Small intestine (tissue), 16 donors: ENCODE measurements around the gene ANO4. TPM values are rescaled to one million over a fixed set of nuclear protein-coding genes. Genes with fewer than 3 reads are reported as not detected.

Experiments used
- DNase-seq, 2 donors: peaks; one replicate each; pipeline versions ENCODE4 v3.0.0 to v3.0.0-alpha.2; 2013
- FAIRE-seq: peaks from 2 replicates; lab custom pipeline; 2012; peaks lifted over from hg19 to GRCh38; lab: Jason Lieb, UNC
- H3K27ac ChIP-seq, 3 donors: one replicate each; pipeline ENCODE4 v1.5.1; 2013; ENCODE audit warnings: low read length in 2 of 3, mild to moderate bottlenecking in 2 of 3, control low read depth in 1 of 3, inconsistent platforms in 1 of 3, low read depth in 1 of 3, moderate library complexity in 1 of 3
- H3K27me3 ChIP-seq, 3 donors: one replicate each; pipeline ENCODE4 v1.6.1; 2013; ENCODE audit warnings: low read length in 3 of 3, inconsistent platforms in 1 of 3; ENCODE audit not compliant: control insufficient read depth in 3 of 3, insufficient read depth in 3 of 3
- H3K36me3 ChIP-seq, 3 donors: one replicate each; pipeline ENCODE4 v1.6.1; 2013; ENCODE audit warnings: low read length in 3 of 3, inconsistent platforms in 1 of 3, low read depth in 1 of 3, mild to moderate bottlenecking in 1 of 3, moderate library complexity in 1 of 3; ENCODE audit not compliant: control insufficient read depth in 3 of 3, insufficient read depth in 2 of 3
- H3K4me1 ChIP-seq, 3 donors: one replicate each; pipeline ENCODE4 v1.6.1; 2013; ENCODE audit warnings: low read length in 2 of 3, inconsistent platforms in 1 of 3, low read depth in 1 of 3, mild to moderate bottlenecking in 1 of 3, moderate library complexity in 1 of 3; ENCODE audit not compliant: control insufficient read depth in 3 of 3, insufficient read depth in 2 of 3
- H3K4me3 ChIP-seq, 3 donors: one replicate each; pipeline ENCODE4 v1.5.1; 2013; ENCODE audit warnings: low read length in 3 of 3, control low read depth in 1 of 3, inconsistent platforms in 1 of 3, low read depth in 1 of 3, mild to moderate bottlenecking in 1 of 3, moderate library complexity in 1 of 3
- H3K9me3 ChIP-seq, 2 donors: one replicate each; pipeline ENCODE4 v1.6.1; 2013; ENCODE audit warnings: low read depth in 1 of 2, low read length in 1 of 2; ENCODE audit not compliant: control insufficient read depth in 2 of 2, insufficient read depth in 1 of 2
- WGBS, 3 donors: extraction: QIAGEN DNeasy Blood & Tissue Kit; methylation state at CpG; one replicate each; pipeline ENCODE4 v1.1.7; 2013; 5-methylcytosine and 5-hydroxymethylcytosine counted together
- long read RNA-seq, 10 donors: transcript quantifications; one replicate each; lab custom pipeline, GENCODE V29; 2026
- polyA plus RNA-seq, 4 donors: library from polyadenylated mRNA; stranded (reverse) in 3 of 4; unstranded in 1 of 4; fragments of 200-250 nt in 3 of 4; fragments of 120-200 nt in 1 of 4; gene quantifications; one replicate each; pipeline versions ENCODE4 v1.2.1 to v1.2.3, GENCODE V29; 2013
- donor health status: healthy with polysubstance abuse.
- donor health status: control.
- donor health status: control.
- donor health status: Bipolar disorder and iron deficiency.
- donor health status: healthy.

ANO4 gene
- 1 to 10 TPM in 1 of 4 donors, under 1 TPM in 2, not detected in 1; 0.03 to 2.1 (median 0.54) TPM for polyA plus RNA-seq
- long read RNA-seq, donor 1: 0 reads
- long read RNA-seq, donor 2: 0 reads
- long read RNA-seq, donor 3: 0 reads
- long read RNA-seq, donor 4: 0 reads
- long read RNA-seq, donor 5: 0 reads
- long read RNA-seq, donor 6: 0 reads
- long read RNA-seq, donor 7: 0 reads
- long read RNA-seq, donor 8: 0 reads
- long read RNA-seq, donor 9: 0 reads
- long read RNA-seq, donor 10: 0 reads

DNA sequence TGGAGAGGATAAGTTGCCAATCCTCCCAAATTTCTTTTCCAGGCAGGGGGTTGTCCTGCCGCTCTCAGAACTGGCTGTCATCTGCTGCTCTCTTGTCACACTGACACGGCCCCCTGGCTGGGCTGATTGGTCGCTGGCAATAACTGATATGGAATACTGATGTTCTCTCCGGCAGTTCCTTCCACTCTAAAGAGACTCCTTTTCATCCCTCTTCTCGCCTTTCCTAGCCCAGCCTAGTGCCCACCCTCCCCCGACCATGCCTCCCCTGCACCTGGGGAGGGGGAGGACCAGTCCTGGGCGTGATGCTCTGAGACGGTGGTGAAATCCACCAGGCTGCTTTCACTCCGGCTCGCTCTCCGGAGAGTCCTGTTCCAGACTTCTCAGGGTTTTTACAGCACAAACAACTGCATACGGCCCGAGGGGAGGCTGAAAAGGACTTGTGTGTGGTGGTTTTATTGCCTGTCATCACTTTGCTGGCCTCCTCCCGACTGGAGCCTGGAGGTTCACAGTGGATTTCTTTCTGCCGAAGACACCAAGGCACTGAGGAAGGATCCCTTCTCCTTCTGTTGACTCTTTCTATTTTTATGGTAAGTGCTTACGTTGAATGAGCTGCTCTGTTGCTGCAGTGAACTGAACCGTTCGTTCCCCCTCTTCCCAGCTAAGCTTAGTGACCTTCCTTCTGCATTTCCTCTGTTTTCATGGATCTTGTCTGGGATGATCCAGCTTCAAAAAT lies at the start of gene ANO4:
Gene ANO4 (plus strand): TSS at position 336 of the 733 bp plus-strand sequence. CDS start 107,010 bp downstream, outside the sequence.
- H3K4me3 ChIP-seq: peak within 1 kb of the TSS in 1 of 3 donors; percentile 22
- WGBS, 3 donors: 15 to 26% (median 24%) methylated on average over 18 of the region's 18 CpGs
- no peak for FAIRE-seq

DNA sequence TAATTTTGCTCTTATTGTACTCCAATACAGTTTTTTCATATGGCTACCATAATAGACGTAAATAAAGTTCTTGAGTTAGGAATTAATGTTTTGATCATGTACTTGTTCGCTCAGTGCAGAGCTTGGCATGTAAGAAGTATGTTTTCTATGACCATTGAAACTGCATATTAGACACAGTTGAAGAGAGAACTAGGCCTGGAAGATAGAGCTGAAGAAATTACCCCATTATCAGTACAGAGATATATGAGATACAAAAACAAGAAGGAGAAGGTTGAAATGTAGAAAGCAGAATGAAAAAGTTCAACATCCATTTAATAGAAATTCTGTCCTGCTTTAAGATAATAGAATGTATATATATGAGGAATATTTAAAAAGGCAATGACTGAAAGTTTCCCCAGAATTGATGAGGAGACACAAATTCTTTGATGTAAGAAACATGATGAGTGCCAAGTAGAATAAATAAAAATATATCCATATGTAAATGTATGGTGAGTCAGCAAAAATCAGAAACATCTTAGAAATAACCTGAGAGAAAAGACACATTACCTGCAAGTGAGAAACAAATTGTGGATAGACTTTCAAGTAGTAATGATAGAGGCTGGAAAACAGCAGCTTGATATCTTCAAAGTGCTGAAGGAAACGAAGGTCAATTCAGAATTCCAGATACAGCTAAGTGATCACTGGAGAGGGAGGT lies 49.1 kb upstream of the ANO4 start:
- Histone ChIP-seq H3K27me3 (peaks cover 0 to 3% (median 0%) of the 10 kb centered on the region in 3 donors), H3K4me3 (no peak overlapping the region), H3K36me3 (no peaks in the 10 kb centered on the region), H3K4me1 (no peaks in the 10 kb centered on the region), H3K27ac (no peak overlapping the region), H3K9me3 (peaks cover 0 to 4% of the 10 kb centered on the region in 2 donors)
- DNase-seq (no peak), FAIRE-seq (no peak)
- 67 to 75% (median 69%) methylated on average over 3 of the region's 3 CpGs for WGBS, 3 donors

More for the DNA sequence above, at the start of gene ANO4:
- peak in 1 of 2 donors; percentile 4 for DNase-seq
- Histone ChIP-seq H3K9me3 (no peaks in the 10 kb centered on the region), H3K27me3 (peaks cover 0 to 15% (median 5%) of the 10 kb centered on the region in 3 donors), H3K27ac (no peak within 1 kb of the TSS), H3K4me1 (no peaks in the 10 kb centered on the region), H3K36me3 (no peaks in the 10 kb centered on the region)

DNA sequence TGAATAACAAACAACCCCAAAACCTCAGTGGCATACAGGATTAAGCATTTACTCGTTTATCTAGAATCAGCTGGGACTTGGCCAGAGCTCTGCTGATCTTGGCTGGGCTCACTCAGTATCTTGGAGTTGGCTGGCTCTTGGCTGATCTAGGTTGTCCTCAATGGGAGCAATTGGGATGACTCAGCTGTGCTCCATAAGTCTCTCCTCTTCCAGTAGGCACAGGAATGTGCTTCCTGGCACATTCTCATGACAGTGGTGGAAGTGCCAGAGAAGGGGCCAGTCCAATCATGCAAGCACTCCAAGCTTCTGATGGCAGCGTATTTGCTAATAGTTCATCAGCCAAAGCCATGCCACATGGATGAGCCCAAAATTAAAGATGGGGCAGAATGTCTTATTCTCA lies 41.7 kb upstream of the ANO4 start:
- Histone ChIP-seq H3K9me3 (peaks cover 0 to 5% of the 10 kb centered on the region in 2 donors), H3K27me3 (no peaks in the 10 kb centered on the region), H3K4me3 (no peak overlapping the region), H3K27ac (no peak overlapping the region), H3K36me3 (no peaks in the 10 kb centered on the region), H3K4me1 (no peaks in the 10 kb centered on the region)
- no peak for FAIRE-seq
- 50 to 68% (median 68%) methylated on average over 2 of the region's 2 CpGs for WGBS, 3 donors
- no peak for DNase-seq

DNA sequence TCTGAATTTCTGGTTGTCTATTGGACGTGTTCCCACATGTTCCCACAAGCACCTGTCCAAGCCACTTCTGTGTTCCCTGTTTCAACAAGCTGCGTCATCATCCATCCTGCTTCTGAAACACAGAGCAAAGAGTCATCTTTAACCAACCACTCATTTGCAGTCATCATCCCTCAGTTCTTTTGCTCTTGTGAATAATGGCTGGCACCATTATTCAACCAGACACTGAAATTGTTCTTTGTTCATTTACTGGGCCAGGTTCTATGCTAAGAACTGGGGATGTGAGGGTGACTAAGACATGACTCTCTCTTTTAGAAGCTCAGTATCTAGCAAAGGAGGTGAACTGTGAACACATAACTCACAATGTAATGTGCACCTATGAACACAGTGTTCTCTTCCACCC lies 40.7 kb upstream of the ANO4 start:
- Histone ChIP-seq H3K9me3 (peaks cover 0 to 5% of the 10 kb centered on the region in 2 donors), H3K4me1 (no peaks in the 10 kb centered on the region), H3K4me3 (no peak overlapping the region), H3K36me3 (no peaks in the 10 kb centered on the region), H3K27me3 (no peaks in the 10 kb centered on the region), H3K27ac (no peak overlapping the region)
- no peak for DNase-seq
- 75 to 90% (median 82%) methylated on average over 2 of the region's 2 CpGs for WGBS, 3 donors
- no peak for FAIRE-seq

DNA sequence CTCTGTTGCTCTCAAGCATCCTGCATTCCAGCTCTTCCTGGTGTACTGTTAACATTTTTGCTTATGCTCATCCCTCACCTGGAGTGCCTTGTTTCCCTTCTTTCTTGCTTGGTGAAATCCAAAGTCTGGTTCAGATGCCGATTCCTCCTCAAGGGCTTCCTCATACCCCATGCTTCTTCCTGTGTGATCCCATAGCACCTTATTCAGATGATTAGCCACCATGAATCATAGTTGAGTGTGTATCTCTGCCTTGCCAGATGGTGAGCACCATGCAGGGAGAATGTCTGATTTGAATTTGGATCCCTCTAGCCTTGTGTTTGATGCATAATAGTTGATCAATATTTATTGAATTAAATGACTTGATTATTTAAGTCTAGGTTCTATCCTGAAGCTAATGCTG lies 39.4 kb upstream of the ANO4 start:
- Histone ChIP-seq H3K36me3 (no peaks in the 10 kb centered on the region), H3K4me3 (no peak overlapping the region), H3K27ac (no peak overlapping the region), H3K9me3 (peaks cover 0 to 5% of the 10 kb centered on the region in 2 donors), H3K27me3 (no peaks in the 10 kb centered on the region), H3K4me1 (no peaks in the 10 kb centered on the region)
- no peak for FAIRE-seq
- WGBS, 3 donors: 90 to 95% (median 95%) methylated on average over 1 of the region's 1 CpG
- DNase-seq: no peak

DNA sequence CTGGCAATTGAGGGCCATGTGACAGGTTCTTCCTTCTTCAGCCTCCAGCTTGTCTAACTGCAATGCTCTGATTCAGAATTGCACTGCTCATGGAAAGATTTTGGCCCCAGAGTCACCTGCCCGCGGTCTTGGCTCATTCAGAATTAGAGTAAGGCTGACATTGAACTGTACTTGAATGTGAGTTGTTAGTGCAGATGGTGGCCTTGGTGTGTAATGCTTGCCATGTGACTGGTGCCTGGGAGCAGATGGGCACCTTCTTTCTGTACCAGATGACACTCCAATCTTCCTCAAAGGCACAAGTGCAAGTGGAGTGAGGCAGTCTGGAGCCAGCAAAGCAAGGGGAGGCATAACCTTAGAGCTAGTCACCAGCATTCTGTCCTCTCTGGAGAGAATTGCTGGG lies 36.5 kb upstream of the ANO4 start:
- H3K4me1 ChIP-seq: no peaks in the 10 kb centered on the region
- no peak for FAIRE-seq

DNA sequence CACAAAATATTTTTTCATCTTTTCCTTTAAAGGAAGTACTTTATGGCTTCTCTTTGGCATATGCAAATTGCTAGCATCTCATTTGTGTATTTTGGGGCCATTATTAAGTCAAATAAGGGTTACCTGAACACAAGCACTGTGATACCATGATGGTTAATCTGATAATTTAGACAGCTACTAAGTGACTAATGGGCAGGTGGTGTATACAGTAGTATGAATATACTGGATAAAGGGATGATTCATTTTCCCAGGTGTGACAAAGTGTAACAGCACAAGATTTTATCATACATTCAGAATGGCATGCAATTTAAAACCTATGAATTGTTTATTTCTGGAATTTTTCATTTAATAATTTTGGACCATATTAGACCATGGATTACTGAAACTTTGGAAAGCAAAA lies 27.2 kb upstream of the ANO4 start:
- DNase-seq (no peak), FAIRE-seq (no peak)
- H3K36me3 ChIP-seq: no peaks in the 10 kb centered on the region
- no peak overlapping the region for H3K27ac ChIP-seq
- no peaks in the 10 kb centered on the region for H3K4me1 ChIP-seq
- H3K9me3 ChIP-seq: no peaks in the 10 kb centered on the region
- no peak overlapping the region for H3K4me3 ChIP-seq
- no peaks in the 10 kb centered on the region for H3K27me3 ChIP-seq

More for the DNA sequence above, 36.5 kb upstream of the ANO4 start:
- no peaks in the 10 kb centered on the region for H3K9me3 ChIP-seq
- no peak overlapping the region for H3K27ac ChIP-seq
- H3K4me3 ChIP-seq: no peak overlapping the region
- WGBS, 3 donors: 84 to 98% (median 93%) methylated on average over 2 of the region's 2 CpGs
- H3K36me3 ChIP-seq: no peaks in the 10 kb centered on the region
- DNase-seq: no peak
- no peaks in the 10 kb centered on the region for H3K27me3 ChIP-seq

DNA sequence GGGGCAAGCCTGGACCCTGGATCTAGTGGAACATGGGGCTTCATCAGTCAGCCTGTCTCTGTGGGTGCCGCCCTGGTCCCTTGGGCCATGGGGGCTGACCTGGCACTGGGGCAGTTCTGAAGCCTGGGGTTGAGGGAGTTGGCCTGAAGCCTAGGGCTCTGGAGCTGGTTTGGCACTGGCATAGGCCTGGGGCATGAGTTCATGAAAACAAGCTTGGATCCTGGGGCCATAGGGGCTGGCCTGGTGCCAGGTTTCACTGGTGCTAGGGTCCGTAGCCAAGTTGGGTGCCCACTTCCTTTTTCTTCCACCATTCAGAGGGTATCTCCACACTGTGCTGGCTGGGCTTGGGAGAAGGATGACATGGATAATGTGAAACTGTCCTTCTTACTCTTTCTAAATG lies 26.6 kb upstream of the ANO4 start:
- H3K27me3 ChIP-seq: no peaks in the 10 kb centered on the region
- H3K4me1 ChIP-seq: no peaks in the 10 kb centered on the region
- no peaks in the 10 kb centered on the region for H3K36me3 ChIP-seq
- DNase-seq: no peak
- H3K9me3 ChIP-seq: no peaks in the 10 kb centered on the region
- no peak overlapping the region for H3K4me3 ChIP-seq
- WGBS, 3 donors: 71 to 81% (median 79%) methylated on average over 2 of the region's 2 CpGs
- no peak overlapping the region for H3K27ac ChIP-seq
- no peak for FAIRE-seq
